Inflammatory macrophage (primary cell): ENCODE data around the gene TEK.

Experiments
- DNase-seq, 2 donors: peaks; one replicate each; pipeline ENCODE4 v3.0.0-alpha.2; 2020 to 2022

The TEK gene

GRCh38 chr9:27248702-27249101, 139.7 kb downstream of the TEK start:
- DNase-seq, result no peak

GRCh38 chr9:27258662-27259061, 149.6 kb downstream of the TEK start:
- no peak for DNase-seq

GRCh38 chr9:27260789-27261516, 151.9 kb downstream of the TEK start:
- DNase-seq, result no peak

- no peak for DNase-seq
Observed at GRCh38 chr9:27261517-27262211, 152.6 kb downstream of the TEK start.

- DNase-seq, result no peak
Observed at GRCh38 chr9:27272103-27272502, 163.1 kb downstream of the TEK start.

- DNase-seq, result no peak
Observed at GRCh38 chr9:27273186-27273585, 164.2 kb downstream of the TEK start.

GRCh38 chr9:27276193-27277030, 167.4 kb downstream of the TEK start:
- peak; percentile 45 to 64 for DNase-seq

GRCh38 chr9:27278374-27278773, 169.3 kb downstream of the TEK start:
- no peak for DNase-seq

GRCh38 chr9:27279611-27280010, 170.6 kb downstream of the TEK start:
- DNase-seq, result no peak
